ENCODE data around the gene STYX. TPM values are rescaled to one million over a fixed set of nuclear protein-coding genes. Genes with fewer than 3 reads are reported as not detected.

The STYX gene
- total RNA-seq, 4 donors from 2014 or later = 12.4 to 13.3 (median 13.0) TPM

DNA sequence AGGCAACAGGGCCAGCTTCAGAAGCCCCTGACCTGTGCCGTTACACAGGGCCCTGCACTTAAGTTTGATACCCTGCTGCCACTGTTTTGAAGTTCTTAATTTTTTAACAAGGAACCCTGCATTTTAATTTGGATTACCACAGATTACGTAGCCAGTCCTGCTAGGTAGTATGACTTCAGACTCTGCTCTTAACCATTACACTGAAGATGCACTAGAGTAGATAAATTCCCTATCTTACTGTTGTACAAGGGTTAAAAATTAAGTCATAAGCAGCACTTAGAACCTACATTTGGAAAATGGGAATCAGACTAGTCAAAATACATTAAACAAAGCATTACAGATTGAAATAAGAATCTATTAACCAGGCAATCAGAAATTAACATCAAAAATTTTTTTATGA lies 59.2 kb downstream of the STYX start:
- DNase-seq (ENCODE audit: low spot score in 2 of 2) = no peak
- 89 to 91% methylated on average over 2 of the region's 2 CpGs for WGBS, 2 donors
- intact Hi-C loops (cut with DNase I; ENCODE audit: low total_unique reads) = no loop called here
- H3K4me3 ChIP-seq (ENCODE audit: low read depth, poor library complexity, severe bottlenecking) = no peak overlapping the region
- TF ChIP-seq POLR2A (IDR thresholded peaks at IDR 0.05) = no peak
- TF ChIP-seq, protein P1, sequence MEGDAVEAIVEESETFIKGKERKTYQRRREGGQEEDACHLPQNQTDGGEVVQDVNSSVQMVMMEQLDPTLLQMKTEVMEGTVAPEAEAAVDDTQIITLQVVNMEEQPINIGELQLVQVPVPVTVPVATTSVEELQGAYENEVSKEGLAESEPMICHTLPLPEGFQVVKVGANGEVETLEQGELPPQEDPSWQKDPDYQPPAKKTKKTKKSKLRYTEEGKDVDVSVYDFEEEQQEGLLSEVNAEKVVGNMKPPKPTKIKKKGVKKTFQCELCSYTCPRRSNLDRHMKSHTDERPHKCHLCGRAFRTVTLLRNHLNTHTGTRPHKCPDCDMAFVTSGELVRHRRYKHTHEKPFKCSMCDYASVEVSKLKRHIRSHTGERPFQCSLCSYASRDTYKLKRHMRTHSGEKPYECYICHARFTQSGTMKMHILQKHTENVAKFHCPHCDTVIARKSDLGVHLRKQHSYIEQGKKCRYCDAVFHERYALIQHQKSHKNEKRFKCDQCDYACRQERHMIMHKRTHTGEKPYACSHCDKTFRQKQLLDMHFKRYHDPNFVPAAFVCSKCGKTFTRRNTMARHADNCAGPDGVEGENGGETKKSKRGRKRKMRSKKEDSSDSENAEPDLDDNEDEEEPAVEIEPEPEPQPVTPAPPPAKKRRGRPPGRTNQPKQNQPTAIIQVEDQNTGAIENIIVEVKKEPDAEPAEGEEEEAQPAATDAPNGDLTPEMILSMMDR (IDR thresholded peaks at IDR 0.05) = no peak

DNA sequence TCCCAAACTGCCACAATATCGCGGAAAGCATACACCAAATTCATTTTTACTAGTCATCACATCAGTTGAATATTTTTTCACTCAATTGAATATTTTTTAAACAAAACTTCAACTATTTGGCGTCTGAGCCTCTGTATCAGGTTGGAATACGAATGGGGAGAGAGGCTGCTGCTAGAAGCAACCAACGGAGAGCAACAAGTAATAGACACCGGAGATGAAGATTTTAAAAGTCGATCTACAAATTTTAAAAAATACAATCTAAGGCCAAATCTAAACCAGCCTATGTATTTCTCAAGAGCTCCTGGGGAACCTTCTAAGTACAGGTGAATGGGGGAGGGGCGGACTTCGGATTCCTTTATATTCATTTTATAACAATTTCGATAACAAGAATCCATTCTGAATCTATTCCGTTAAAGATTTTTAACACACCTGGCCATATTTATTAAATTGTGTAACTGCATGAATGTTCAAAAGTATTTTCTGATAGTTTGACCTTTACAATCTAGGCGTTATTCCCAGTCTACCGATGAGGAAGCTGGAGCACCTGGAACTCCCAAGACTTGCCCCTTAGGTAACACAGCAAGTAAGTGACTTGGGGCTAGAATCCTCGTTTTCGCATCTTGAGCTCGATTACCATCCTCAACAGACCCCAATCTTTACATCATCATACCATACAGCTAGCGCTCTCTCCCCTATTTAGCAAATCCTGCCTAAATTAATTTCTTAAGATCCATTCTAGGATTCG lies 60.2 kb downstream of the STYX start:
- TF ChIP-seq, protein P1 (IDR thresholded peaks at IDR 0.05) = no peak
- intact Hi-C loops (cut with DNase I; ENCODE audit: low total_unique reads) = no loop called here
- H3K4me3 ChIP-seq (ENCODE audit: low read depth, poor library complexity, severe bottlenecking) = peak overlapping the region; percentile 77
- DNase-seq (ENCODE audit: low spot score in 2 of 2) = no peak
- 56 to 58% methylated on average over 18 of the region's 18 CpGs for WGBS, 2 donors

DNA sequence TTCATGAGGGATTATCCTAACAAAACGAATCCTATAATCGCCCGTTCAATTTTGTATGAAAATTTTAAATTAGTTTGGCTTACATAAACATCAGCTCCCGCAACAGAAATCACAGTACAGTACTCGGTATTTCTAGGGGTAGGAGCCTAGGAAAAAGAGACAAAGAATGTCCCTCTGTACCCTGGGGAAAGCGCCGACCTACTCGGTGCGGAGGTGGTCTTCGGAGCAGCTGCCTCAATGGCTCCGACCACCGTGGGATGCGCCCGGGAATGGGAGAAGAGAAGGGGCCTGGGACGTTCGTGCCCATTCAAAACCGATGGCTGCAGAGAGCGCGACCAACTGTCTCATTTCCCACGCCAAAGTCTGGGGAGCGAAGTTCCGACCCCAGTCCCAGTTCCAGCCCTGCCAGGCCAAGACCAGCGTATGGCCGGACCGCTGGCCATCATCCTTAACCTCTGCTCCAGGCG lies 60.8 kb downstream of the STYX start:
- H3K4me3 ChIP-seq (ENCODE audit: low read depth, poor library complexity, severe bottlenecking) = peak overlapping the region; percentile 77
- no peak for TF ChIP-seq POLR2A (IDR thresholded peaks at IDR 0.05)
- TF ChIP-seq, protein P1 (IDR thresholded peaks at IDR 0.05) = no peak
- intact Hi-C loops (cut with DNase I; ENCODE audit: low total_unique reads) = no loop called here
- DNase-seq (ENCODE audit: low spot score in 2 of 2) = no peak
- 0 to 1% methylated on average over 16 to 23 of the region's 26 CpGs for WGBS, 2 donors

DNA sequence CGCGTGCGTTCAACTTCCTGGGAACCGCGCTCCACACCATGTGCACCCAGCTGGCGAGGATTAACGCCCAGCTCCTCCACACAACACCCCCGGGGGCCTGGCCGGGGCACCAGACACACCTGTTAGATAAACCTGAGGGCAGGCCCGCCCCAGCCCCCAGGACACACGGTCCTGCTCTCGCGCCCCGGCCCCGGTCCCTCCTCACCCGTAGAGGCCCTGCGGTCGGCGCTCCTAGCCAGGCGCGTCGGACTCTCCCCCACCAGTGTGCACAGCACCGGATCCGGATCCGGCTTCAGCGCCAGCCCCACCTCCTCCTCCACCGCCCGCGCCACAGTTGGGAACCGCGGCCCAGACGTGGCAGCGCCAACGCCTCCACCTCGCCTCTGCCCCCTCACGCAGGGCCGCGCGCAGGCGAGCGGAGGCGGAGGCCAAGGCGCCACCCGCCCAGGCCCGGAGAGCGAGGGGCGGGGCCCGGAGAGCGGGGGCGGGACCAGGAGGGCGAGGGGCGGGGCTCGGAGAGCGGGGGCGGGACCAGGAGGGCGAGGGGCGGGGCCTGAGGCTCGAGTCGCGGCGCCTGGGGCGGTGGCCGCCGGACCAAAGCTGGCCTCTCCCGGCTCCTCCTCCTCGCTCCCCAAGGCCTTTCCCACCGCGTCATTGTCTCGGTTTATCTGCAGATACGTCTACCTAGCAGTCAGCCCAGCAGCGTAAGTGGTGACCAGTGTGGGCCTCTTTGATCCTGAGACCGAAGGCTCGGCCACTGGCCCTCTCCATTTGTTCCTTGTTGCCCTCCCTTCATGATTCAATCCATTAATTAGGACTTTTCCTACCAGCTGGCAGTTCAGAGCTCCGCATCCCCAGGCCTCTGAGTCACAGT lies 61.5 kb downstream of the STYX start, which contains the start of gene GNPNAT1:
Gene GNPNAT1, minus strand, starts transcription at position 385 of the 874 bp plus-strand sequence. CDS start 6,957 bp downstream, outside the sequence.
- H3K4me3 ChIP-seq (ENCODE audit: low read depth, poor library complexity, severe bottlenecking) = peak within 1 kb of the TSS; percentile 77
- DNase-seq (ENCODE audit: low spot score in 2 of 2) = peak; percentile 79 to 96
- intact Hi-C loops (cut with DNase I; ENCODE audit: low total_unique reads) = no loop called here
- no peak for TF ChIP-seq POLR2A (IDR thresholded peaks at IDR 0.05)
- TF ChIP-seq, protein P1 (IDR thresholded peaks at IDR 0.05) = no peak
- WGBS, 2 donors = 2 to 4% methylated on average over 32 to 47 of the region's 74 CpGs

DNA sequence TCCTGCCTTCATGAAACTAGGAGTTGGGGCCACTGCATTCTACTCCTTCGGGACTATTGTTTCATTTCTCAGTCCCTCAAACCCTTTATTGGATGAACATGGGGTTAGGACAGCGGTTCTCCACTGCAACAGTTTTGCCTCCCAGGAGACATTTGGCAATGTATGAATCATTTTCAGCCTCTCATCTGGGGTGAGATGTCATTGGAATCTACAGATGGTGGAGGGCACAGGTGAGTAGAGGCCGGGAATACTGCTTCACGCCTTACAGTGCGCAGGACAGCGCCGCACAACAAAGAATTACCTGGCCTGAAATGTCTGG lies 62.1 kb downstream of the STYX start:
- TF ChIP-seq, protein P1 (IDR thresholded peaks at IDR 0.05) = no peak
- no peak for TF ChIP-seq POLR2A (IDR thresholded peaks at IDR 0.05)
- H3K4me3 ChIP-seq (ENCODE audit: low read depth, poor library complexity, severe bottlenecking) = no peak overlapping the region
- WGBS, 2 donors = 70 to 71% methylated on average over 7 of the region's 7 CpGs
- intact Hi-C loops (cut with DNase I; ENCODE audit: low total_unique reads) = no loop called here
- DNase-seq (ENCODE audit: low spot score in 2 of 2) = no peak

Data from lower leg skin (tissue), 4 donors.